Measurements from ENCODE around the gene RPL28. TPM values are rescaled to one million over a fixed set of nuclear protein-coding genes. Genes with fewer than 3 reads are reported as not detected.
"Not testable (repeated sequence)": the region's sequence is repeated elsewhere in the genome, so short reads cannot be mapped to it uniquely, and the experiment has no call there.

Gene RPL28
- total and polyA plus RNA-seq, 10 of the 15 experiments (the other 5 are each of a cell fraction or from before 2014, with no cell fraction given): 260 to 3,542 (median 891) TPM

DNA sequence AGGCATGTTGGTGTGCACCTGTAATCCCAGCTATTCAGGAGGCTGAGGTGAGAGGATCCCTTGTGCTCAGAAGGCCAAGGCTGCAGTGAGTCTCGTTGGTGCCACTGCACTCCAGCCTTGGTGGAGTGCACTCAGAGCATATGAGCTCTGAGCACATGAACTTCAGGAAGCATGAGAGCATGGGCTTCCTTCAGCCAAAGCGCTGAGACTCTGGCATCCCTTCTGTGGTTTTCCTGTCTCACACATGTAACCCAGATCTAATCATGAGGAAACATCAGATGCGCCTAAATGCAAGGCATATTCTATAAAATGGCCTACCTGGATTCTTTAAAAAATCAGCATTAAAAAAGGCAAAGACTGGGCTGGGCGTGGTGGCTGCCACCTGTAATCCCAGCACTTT lies 35.5 kb downstream of the RPL28 start:
- CTCF ChIA-PET: interaction anchor here (0.6 to 0.7 kb wide), 2 partner anchors 26 to 280 kb away, joined by 3 read pairs; no protein-coding TSS in a partner anchor

DNA sequence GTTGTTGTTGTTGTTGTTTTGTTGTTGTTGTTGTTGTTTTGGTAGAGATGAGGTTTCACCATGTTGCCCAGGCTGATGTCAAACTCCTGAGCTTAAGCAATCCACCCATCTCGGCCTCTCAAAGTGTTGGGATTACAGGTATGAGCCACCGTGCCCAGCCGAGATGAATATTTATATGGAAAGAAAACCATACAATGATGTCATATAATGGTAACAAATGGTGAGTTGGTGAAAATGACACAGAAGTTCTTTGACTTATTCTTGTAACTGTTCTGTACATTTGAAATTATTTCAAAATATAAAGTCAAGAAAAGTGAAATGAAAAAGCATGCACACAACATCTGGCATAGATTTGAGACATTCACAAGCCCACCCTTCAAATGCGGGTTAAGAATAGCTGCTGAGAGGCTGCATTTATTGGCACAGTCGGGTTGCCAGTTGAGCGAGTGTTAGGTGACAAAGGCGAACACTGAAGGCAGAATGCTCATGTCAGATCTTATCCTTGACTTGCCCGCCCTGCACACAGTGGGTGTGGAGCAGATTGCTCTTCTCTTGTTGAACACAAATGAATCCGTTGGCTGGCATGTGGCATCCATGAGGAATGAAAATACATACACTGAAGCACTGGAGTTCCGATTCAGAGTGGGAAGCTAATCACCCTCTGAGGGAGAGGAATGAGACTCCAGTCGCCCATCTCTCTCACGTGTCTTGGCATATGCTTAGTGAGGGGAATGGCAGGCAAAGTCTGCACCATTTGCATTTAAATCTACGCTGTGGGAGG lies 37.7 kb downstream of the RPL28 start:
- Histone ChIP-seq H3K27me3 (replicated peaks in 1 of 2; ENCODE audit: control insufficient read depth in 2 of 2, insufficient read depth in 2 of 2, low read length in 1 of 2) (no peaks in the 10 kb centered on the region), H3K36me3 (ENCODE audit: control insufficient read depth in 2 of 2, insufficient read depth in 2 of 2, low read length in 1 of 2) (no peaks in the 10 kb centered on the region), H3K9me3 (replicated peaks; ENCODE audit: control insufficient read depth, insufficient read depth, low read length) (no peaks in the 10 kb centered on the region; the same call in 2 of the 3 replicates), H3K79me2 (ENCODE audit: control insufficient read depth, insufficient read depth, low read length) (no peaks in the 10 kb centered on the region), H3K4me2 (ENCODE audit: control insufficient read depth, insufficient read depth) (no peak overlapping the region), H3K27ac (ENCODE audit: control insufficient read depth, insufficient read depth) (no peak overlapping the region), H4K20me1 (ENCODE audit: control insufficient read depth, insufficient read depth) (no peaks in the 10 kb centered on the region), H3K4me1 (ENCODE audit: control insufficient read depth, insufficient read depth, low read length) (no peaks in the 10 kb centered on the region), H3K9ac (ENCODE audit: control insufficient read depth, insufficient read depth, low read length) (no peak overlapping the region), H2AFZ (ENCODE audit: control insufficient read depth, low read depth, low read length) (no peak overlapping the region), H3K4me3 (no peak overlapping the region)
- DNase-seq (ENCODE audit: low read depth, low spot score) (no peak), FAIRE-seq (no peak), ATAC-seq (no peak)
- RAD21 ChIA-PET (ENCODE audit: unreplicated experiment): interaction anchor here (1.8 kb wide), 1 partner anchor 80 kb away, joined by 4 read pairs; no protein-coding TSS in a partner anchor
- SMC1A ChIA-PET (ENCODE audit: uncharacterized antibody, unreplicated experiment): no interaction called here
- POLR2A ChIA-PET: no interaction called here
- BruUV-seq (replicated peaks): no TSS peak
- WGBS (ENCODE audit: insufficient coverage, insufficient replicate concordance, low lambda C conversion rate, missing lambda C conversion rate): 34% methylated on average over 13 of the region's 13 CpGs
- intact Hi-C loops (cut with micrococcal nuclease; ENCODE audit: unreplicated experiment): no loop called here
- CTCF ChIA-PET: no interaction called here
- in situ Hi-C loops (cut with MboI): no loop called here
- TF ChIP-seq IRF4 (IDR thresholded peaks at IDR 0.05; ENCODE audit: low read depth, low read length): no peak
- TF ChIP-seq, protein P1, sequence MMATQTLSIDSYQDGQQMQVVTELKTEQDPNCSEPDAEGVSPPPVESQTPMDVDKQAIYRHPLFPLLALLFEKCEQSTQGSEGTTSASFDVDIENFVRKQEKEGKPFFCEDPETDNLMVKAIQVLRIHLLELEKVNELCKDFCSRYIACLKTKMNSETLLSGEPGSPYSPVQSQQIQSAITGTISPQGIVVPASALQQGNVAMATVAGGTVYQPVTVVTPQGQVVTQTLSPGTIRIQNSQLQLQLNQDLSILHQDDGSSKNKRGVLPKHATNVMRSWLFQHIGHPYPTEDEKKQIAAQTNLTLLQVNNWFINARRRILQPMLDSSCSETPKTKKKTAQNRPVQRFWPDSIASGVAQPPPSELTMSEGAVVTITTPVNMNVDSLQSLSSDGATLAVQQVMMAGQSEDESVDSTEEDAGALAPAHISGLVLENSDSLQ (IDR thresholded peaks at IDR 0.05): no peak
- no peak for TF ChIP-seq POU2F2 (IDR thresholded peaks at IDR 0.05; ENCODE audit: borderline replicate concordance, low read depth, low read length)
- no peak for TF ChIP-seq TCF7 (IDR thresholded peaks at IDR 0.05; ENCODE audit: borderline replicate concordance)
- no peak for TF ChIP-seq TCF12 (IDR thresholded peaks at IDR 0.05; ENCODE audit: low read depth, low read length)
- TF ChIP-seq JUND (IDR thresholded peaks at IDR 0.05; ENCODE audit: low read depth, low read length): no peak
- TF ChIP-seq, protein P2, sequence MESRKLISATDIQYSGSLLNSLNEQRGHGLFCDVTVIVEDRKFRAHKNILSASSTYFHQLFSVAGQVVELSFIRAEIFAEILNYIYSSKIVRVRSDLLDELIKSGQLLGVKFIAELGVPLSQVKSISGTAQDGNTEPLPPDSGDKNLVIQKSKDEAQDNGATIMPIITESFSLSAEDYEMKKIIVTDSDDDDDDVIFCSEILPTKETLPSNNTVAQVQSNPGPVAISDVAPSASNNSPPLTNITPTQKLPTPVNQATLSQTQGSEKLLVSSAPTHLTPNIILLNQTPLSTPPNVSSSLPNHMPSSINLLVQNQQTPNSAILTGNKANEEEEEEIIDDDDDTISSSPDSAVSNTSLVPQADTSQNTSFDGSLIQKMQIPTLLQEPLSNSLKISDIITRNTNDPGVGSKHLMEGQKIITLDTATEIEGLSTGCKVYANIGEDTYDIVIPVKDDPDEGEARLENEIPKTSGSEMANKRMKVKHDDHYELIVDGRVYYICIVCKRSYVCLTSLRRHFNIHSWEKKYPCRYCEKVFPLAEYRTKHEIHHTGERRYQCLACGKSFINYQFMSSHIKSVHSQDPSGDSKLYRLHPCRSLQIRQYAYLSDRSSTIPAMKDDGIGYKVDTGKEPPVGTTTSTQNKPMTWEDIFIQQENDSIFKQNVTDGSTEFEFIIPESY (IDR thresholded peaks at IDR 0.05): no peak
- TF ChIP-seq BACH1 (IDR thresholded peaks at IDR 0.05; ENCODE audit: borderline replicate concordance): no peak
- TF ChIP-seq CBX3 (IDR thresholded peaks at IDR 0.05; ENCODE audit: borderline replicate concordance, low read depth): no peak
- TF ChIP-seq, protein P3, sequence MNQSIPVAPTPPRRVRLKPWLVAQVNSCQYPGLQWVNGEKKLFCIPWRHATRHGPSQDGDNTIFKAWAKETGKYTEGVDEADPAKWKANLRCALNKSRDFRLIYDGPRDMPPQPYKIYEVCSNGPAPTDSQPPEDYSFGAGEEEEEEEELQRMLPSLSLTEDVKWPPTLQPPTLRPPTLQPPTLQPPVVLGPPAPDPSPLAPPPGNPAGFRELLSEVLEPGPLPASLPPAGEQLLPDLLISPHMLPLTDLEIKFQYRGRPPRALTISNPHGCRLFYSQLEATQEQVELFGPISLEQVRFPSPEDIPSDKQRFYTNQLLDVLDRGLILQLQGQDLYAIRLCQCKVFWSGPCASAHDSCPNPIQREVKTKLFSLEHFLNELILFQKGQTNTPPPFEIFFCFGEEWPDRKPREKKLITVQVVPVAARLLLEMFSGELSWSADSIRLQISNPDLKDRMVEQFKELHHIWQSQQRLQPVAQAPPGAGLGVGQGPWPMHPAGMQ (IDR thresholded peaks at IDR 0.05; ENCODE audit: borderline replicate concordance): no peak
- no peak for TF ChIP-seq FOXM1 (IDR thresholded peaks at IDR 0.05; ENCODE audit: low read depth, low read length)
- TF ChIP-seq SMC3 (IDR thresholded peaks at IDR 0.05; ENCODE audit: borderline replicate concordance, low read length): no peak
- no peak for TF ChIP-seq CHD1 (IDR thresholded peaks at IDR 0.05; ENCODE audit: low read depth, low read length)

More for the DNA sequence above, 35.5 kb downstream of the RPL28 start:
- H4K20me1 ChIP-seq (ENCODE audit: control insufficient read depth, insufficient read depth); H3K9ac ChIP-seq (ENCODE audit: control insufficient read depth, insufficient read depth, low read length); RAD21 ChIA-PET (ENCODE audit: unreplicated experiment); H2AFZ ChIP-seq (ENCODE audit: control insufficient read depth, low read depth, low read length); intact Hi-C loops (cut with micrococcal nuclease; ENCODE audit: unreplicated experiment); FAIRE-seq; DNase-seq (ENCODE audit: low read depth, low spot score); H3K79me2 ChIP-seq (ENCODE audit: control insufficient read depth, insufficient read depth, low read length); H3K4me1 ChIP-seq (ENCODE audit: control insufficient read depth, insufficient read depth, low read length); H3K27me3 ChIP-seq (replicated peaks in 1 of 2; ENCODE audit: control insufficient read depth in 2 of 2, insufficient read depth in 2 of 2, low read length in 1 of 2); in situ Hi-C loops (cut with MboI); H3K4me3 ChIP-seq; POLR2A ChIA-PET; H3K36me3 ChIP-seq (ENCODE audit: control insufficient read depth in 2 of 2, insufficient read depth in 2 of 2, low read length in 1 of 2); H3K4me2 ChIP-seq (ENCODE audit: control insufficient read depth, insufficient read depth); H3K9me3 ChIP-seq (replicated peaks; ENCODE audit: control insufficient read depth, insufficient read depth, low read length); BruUV-seq (replicated peaks); ATAC-seq; H3K27ac ChIP-seq (ENCODE audit: control insufficient read depth, insufficient read depth): not testable (repeated sequence)
- WGBS (ENCODE audit: insufficient coverage, insufficient replicate concordance, low lambda C conversion rate, missing lambda C conversion rate): 8% methylated on average over 4 of the region's 4 CpGs
- SMC1A ChIA-PET (ENCODE audit: uncharacterized antibody, unreplicated experiment): interaction anchor here (0.6 kb wide), 1 partner anchor 77 kb away, joined by 3 read pairs; no protein-coding TSS in a partner anchor
